ENCODE results near the gene DYNLT4. TPM values are rescaled to one million over a fixed set of nuclear protein-coding genes. Genes with fewer than 3 reads are reported as not detected.
A peak's percentile ranks its signal among the peaks of the same experiment; 100 is the strongest.
"Not testable (repeated sequence)": the region's sequence is repeated elsewhere in the genome, so short reads cannot be mapped to it uniquely, and the experiment has no call there.

The DYNLT4 gene
- total RNA-seq, 2 experiments from 2014 or later: 1.9 to 2.2 TPM

- CTCF ChIA-PET: interaction anchor here (4.7 kb wide), 1 partner anchor 15 kb away, joined by 39 read pairs; the partner anchor contains the start of gene PLK3
- peaks cover 23% of the 10 kb centered on the region for H3K36me3 Mint-ChIP-seq (ENCODE audit: low read depth)
- POLR2A ChIA-PET: interaction anchor here (1.3 to 4.7 kb wide), 4 partner anchors 15 to 94 kb away, joined by 11 to 58 read pairs (median 38); partner anchors contain the start of genes PLK3 and RNU5D-1
- not testable (repeated sequence) for H3K4me3 Mint-ChIP-seq, H3K9me3 Mint-ChIP-seq, H3K27me3 Mint-ChIP-seq, H3K27ac Mint-ChIP-seq, DNase-seq
- H3K4me1 Mint-ChIP-seq: peaks cover 63% of the 10 kb centered on the region
Observed at GRCh38 chr1:44815926-44816325, 8.8 kb upstream of the DYNLT4 start.

GRCh38 chr1:44812822-44813543 lies 5.8 kb upstream of the DYNLT4 start:
- no peaks in the 10 kb centered on the region for H3K9me3 Mint-ChIP-seq
- H3K27me3 Mint-ChIP-seq: no peaks in the 10 kb centered on the region
- H3K4me1 Mint-ChIP-seq: peaks cover 70% of the 10 kb centered on the region
- CTCF ChIA-PET: interaction anchor here (1.0 to 4.7 kb wide), 8 partner anchors 12 to 490 kb away, joined by 3 to 39 read pairs (median 5); partner anchors contain the start of genes PLK3 and RPS8
- peaks cover 32% of the 10 kb centered on the region for H3K36me3 Mint-ChIP-seq (ENCODE audit: low read depth)
- no peak for DNase-seq
- POLR2A ChIA-PET: interaction anchor here (0.6 to 7.6 kb wide), 19 partner anchors 8 to 498 kb away, joined by 3 to 280 read pairs (median 5); partner anchors contain the start of genes BEST4, EIF2B3, HECTD3 and PLK3
- H3K27ac Mint-ChIP-seq: peak overlapping the region; percentile 98
- peak overlapping the region; percentile 83 for H3K4me3 Mint-ChIP-seq

- Mint-ChIP-seq H3K27me3 (no peaks in the 10 kb centered on the region), H3K27ac (peak overlapping the region; percentile 98), H3K4me1 (peaks cover 77% of the 10 kb centered on the region), H3K9me3 (no peaks in the 10 kb centered on the region), H3K36me3 (ENCODE audit: low read depth) (peaks cover 41% of the 10 kb centered on the region), H3K4me3 (peak overlapping the region; percentile 21)
- ChIA-PET CTCF (interaction anchor here (0.7 to 7.3 kb wide), 3 partner anchors 9 to 15 kb away, joined by 3 to 66 read pairs (median 61); partner anchors contain the start of gene PLK3), POLR2A (interaction anchor here (1.0 to 16.4 kb wide), 6 partner anchors 9 to 90 kb away, joined by 3 to 960 read pairs (median 93); partner anchors contain the start of genes PLK3 and RPS8)
- DNase-seq: no peak
Observed at GRCh38 chr1:44811234-44811633, 4.1 kb upstream of the DYNLT4 start.

GRCh38 chr1:44810762-44811105 lies 3.6 kb upstream of the DYNLT4 start:
- DNase-seq, H3K4me3 Mint-ChIP-seq, H3K9me3 Mint-ChIP-seq, H3K27me3 Mint-ChIP-seq: not testable (repeated sequence)
- H3K27ac Mint-ChIP-seq: peak overlapping the region; percentile 98
- CTCF ChIA-PET: interaction anchor here (0.7 to 7.3 kb wide), 3 partner anchors 9 to 16 kb away, joined by 3 to 66 read pairs (median 61); partner anchors contain the start of gene PLK3
- POLR2A ChIA-PET: interaction anchor here (1.0 to 16.4 kb wide), 9 partner anchors 9 to 179 kb away, joined by 3 to 960 read pairs (median 87); partner anchors contain the start of genes PLK3, RNU5D-1 and RPS8
- peaks cover 43% of the 10 kb centered on the region for H3K36me3 Mint-ChIP-seq (ENCODE audit: low read depth)
- peaks cover 79% of the 10 kb centered on the region for H3K4me1 Mint-ChIP-seq

GRCh38 chr1:44810101-44810761 lies 3.1 kb upstream of the DYNLT4 start:
- peak overlapping the region; percentile 73 for H3K4me3 Mint-ChIP-seq
- peaks cover 44% of the 10 kb centered on the region for H3K36me3 Mint-ChIP-seq (ENCODE audit: low read depth)
- ChIA-PET POLR2A (interaction anchor here (0.7 to 16.4 kb wide), 26 partner anchors 8 to 876 kb away, joined by 3 to 960 read pairs (median 14); partner anchors contain the start of genes BEST4, EIF2B3, GPBP1L1 and HECTD3), CTCF (interaction anchor here (0.7 to 7.3 kb wide), 13 partner anchors 10 to 758 kb away, joined by 3 to 66 read pairs (median 7); partner anchors contain the start of genes BEST4, HECTD3, PLK3 and RNU5D-1)
- H3K27me3 Mint-ChIP-seq: no peaks in the 10 kb centered on the region
- H3K4me1 Mint-ChIP-seq: peaks cover 83% of the 10 kb centered on the region
- H3K9me3 Mint-ChIP-seq: no peaks in the 10 kb centered on the region
- H3K27ac Mint-ChIP-seq: peak overlapping the region; percentile 98
- DNase-seq: no peak

GRCh38 chr1:44808938-44809917 lies 2.1 kb upstream of the DYNLT4 start:
- peaks cover 46% of the 10 kb centered on the region for H3K36me3 Mint-ChIP-seq (ENCODE audit: low read depth)

GRCh38 chr1:44808063-44808937 lies 1.1 kb upstream of the DYNLT4 start, which contains the start of gene BTBD19:
BTBD19 (plus strand) TSS chr1:44808523; CDS start chr1:44808821, 298 bp downstream.
- peak within 1 kb of the TSS; percentile 73 for H3K4me3 Mint-ChIP-seq
- H3K27me3 Mint-ChIP-seq: no peaks in the 10 kb centered on the region
- ChIA-PET POLR2A (interaction anchor here (0.8 to 16.4 kb wide), 29 partner anchors 6 to 878 kb away, joined by 3 to 960 read pairs (median 12); partner anchors contain the start of genes ARMH1, BEST4, EIF2B3 and GPBP1L1), CTCF (interaction anchor here (0.8 to 7.3 kb wide), 13 partner anchors 8 to 495 kb away, joined by 3 to 66 read pairs (median 7); partner anchors contain the start of genes BEST4, PLK3, RNU5D-1 and RPS8)
- peak within 1 kb of the TSS; percentile 98 for H3K27ac Mint-ChIP-seq
- no peaks in the 10 kb centered on the region for H3K9me3 Mint-ChIP-seq
- peaks cover 86% of the 10 kb centered on the region for H3K4me1 Mint-ChIP-seq
- H3K36me3 Mint-ChIP-seq (ENCODE audit: low read depth): peaks cover 53% of the 10 kb centered on the region
- DNase-seq: peak; percentile 44

More at GRCh38 chr1:44808938-44809917, 2.1 kb upstream of the DYNLT4 start:
- CTCF ChIA-PET: interaction anchor here (0.8 to 7.3 kb wide), 14 partner anchors 9 to 759 kb away, joined by 3 to 66 read pairs (median 6); partner anchors contain the start of genes BEST4, HECTD3, PLK3 and RNU5D-1
- peak overlapping the region; percentile 73 for H3K4me3 Mint-ChIP-seq
- POLR2A ChIA-PET: interaction anchor here (0.7 to 16.4 kb wide), 33 partner anchors 7 to 877 kb away, joined by 3 to 960 read pairs (median 9); partner anchors contain the start of genes ARMH1, BEST4, EIF2B3 and GPBP1L1
- no peaks in the 10 kb centered on the region for H3K27me3 Mint-ChIP-seq
- no peaks in the 10 kb centered on the region for H3K9me3 Mint-ChIP-seq
- DNase-seq: peak; percentile 94
- peaks cover 85% of the 10 kb centered on the region for H3K4me1 Mint-ChIP-seq
- H3K27ac Mint-ChIP-seq: peak overlapping the region; percentile 98

GRCh38 chr1:44807364-44808062 lies 362 bp upstream of the DYNLT4 start:
- Mint-ChIP-seq H3K4me1 (peaks cover 92% of the 10 kb centered on the region), H3K36me3 (ENCODE audit: low read depth) (peaks cover 60% of the 10 kb centered on the region), H3K9me3 (no peaks in the 10 kb centered on the region), H3K4me3 (peak overlapping the region; percentile 73), H3K27me3 (no peaks in the 10 kb centered on the region), H3K27ac (peak overlapping the region; percentile 98)
- DNase-seq: peak; percentile 93
- ChIA-PET CTCF (interaction anchor here (0.8 to 7.3 kb wide), 8 partner anchors 7 to 77 kb away, joined by 3 to 66 read pairs (median 16); partner anchors contain the start of genes PLK3 and RNU5D-1), POLR2A (interaction anchor here (0.8 to 16.4 kb wide), 21 partner anchors 6 to 692 kb away, joined by 3 to 960 read pairs (median 16); partner anchors contain the start of genes BEST4, CCDC163, EIF2B3 and HECTD3)

GRCh38 chr1:44806025-44806703 lies 987 bp downstream of the DYNLT4 start:
- DNase-seq: no peak
- ChIA-PET CTCF (interaction anchor here (0.9 to 7.3 kb wide), 3 partner anchors 14 to 75 kb away, joined by 3 to 66 read pairs (median 3); partner anchors contain the start of gene RNU5D-1), POLR2A (interaction anchor here (0.9 to 16.4 kb wide), 11 partner anchors 8 to 534 kb away, joined by 3 to 960 read pairs (median 23); partner anchors contain the start of genes BEST4, MUTYH, RNU5D-1 and RPS8)
- peaks cover 87% of the 10 kb centered on the region for H3K4me1 Mint-ChIP-seq
- peaks cover 65% of the 10 kb centered on the region for H3K36me3 Mint-ChIP-seq (ENCODE audit: low read depth)
- H3K27ac Mint-ChIP-seq: peak overlapping the region; percentile 98
- H3K27me3 Mint-ChIP-seq: no peaks in the 10 kb centered on the region
- no peaks in the 10 kb centered on the region for H3K9me3 Mint-ChIP-seq
- no peak overlapping the region for H3K4me3 Mint-ChIP-seq

Measured in activated CD4-positive, alpha-beta memory T cell treated with anti-CD3 and anti-CD28 coated beads, Interleukin-2, amount 10 ng/mL, durations not matched to agents 7 days and 5 days (primary cell).